Omental fat pad (tissue), 4 donors: ENCODE results near the gene BCR. TPM values are rescaled to one million over a fixed set of nuclear protein-coding genes. Genes with fewer than 3 reads are reported as not detected.
A peak's percentile ranks its signal among the peaks of the same experiment; 100 is the strongest.

Experiments used
- ATAC-seq: fragments of 150-250 bp; one replicate; pipeline ENCODE4 v1.9.1; 2016; ENCODE audit warnings: mild to moderate bottlenecking, moderate library complexity; ENCODE audit not compliant: low FRiP score
- DNase-seq: peaks from one replicate; pipeline ENCODE4 v3.0.0-alpha.2; 2019; ENCODE audit warnings: low spot score
- total RNA-seq, 4 donors: library from RNA; depleted of rRNA; stranded (reverse); fragments of >200 nt; gene quantifications; one replicate each; pipeline ENCODE4 v1.1.0, GENCODE V29; 2016
- TF ChIP-seq, protein P1 (sequence below), 3 donors: fragments of 450-650 bp; IDR thresholded peaks; one replicate each; pipeline ENCODE4 v1.5.1; 2016 to 2017; ENCODE audit warnings: antibody characterized with exemption in 3 of 3, mild to moderate bottlenecking in 3 of 3, moderate library complexity in 2 of 3

BCR gene
- total RNA-seq, 4 donors from 2014 or later, result 34.8 to 128 (median 51.4) TPM

DNA sequence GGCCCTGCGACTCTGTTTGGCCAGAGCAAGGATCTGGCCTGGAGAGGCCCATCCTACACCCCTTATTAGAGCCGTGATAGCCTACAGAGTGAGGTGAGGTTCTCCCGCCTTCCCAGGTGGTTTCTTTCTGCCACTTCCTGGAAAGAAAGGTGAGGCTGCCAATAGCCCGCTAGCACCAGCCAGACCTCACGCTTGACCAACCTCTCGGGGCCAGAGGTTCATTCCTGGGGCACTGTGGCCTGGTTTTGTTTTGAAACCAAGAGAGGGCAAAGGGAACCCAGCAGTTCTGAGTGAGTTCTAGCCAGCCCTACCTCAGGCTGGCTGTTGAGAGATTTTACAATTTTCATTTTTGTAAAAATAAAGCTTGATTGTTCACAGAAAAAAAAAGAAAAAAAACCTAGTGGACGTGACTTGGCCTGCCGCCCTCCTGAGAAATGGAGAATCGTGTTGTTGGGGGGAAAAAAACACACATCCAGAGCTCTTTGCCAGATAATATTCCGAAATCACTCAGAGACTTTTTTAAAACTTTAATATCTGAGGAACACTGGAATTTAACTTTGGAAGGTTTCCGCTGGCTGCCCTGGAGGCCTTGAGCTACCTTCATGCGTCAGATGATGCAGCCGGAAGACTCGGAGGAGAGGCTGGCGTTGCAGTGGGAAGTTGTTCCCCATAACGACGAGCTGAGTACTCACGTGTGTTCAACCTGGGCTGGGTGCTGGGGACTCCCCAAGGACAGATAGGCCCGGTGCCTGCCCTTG is 84.5 kb downstream of the BCR start:
- peak; percentile 28 for ATAC-seq
- TF ChIP-seq, protein P1, sequence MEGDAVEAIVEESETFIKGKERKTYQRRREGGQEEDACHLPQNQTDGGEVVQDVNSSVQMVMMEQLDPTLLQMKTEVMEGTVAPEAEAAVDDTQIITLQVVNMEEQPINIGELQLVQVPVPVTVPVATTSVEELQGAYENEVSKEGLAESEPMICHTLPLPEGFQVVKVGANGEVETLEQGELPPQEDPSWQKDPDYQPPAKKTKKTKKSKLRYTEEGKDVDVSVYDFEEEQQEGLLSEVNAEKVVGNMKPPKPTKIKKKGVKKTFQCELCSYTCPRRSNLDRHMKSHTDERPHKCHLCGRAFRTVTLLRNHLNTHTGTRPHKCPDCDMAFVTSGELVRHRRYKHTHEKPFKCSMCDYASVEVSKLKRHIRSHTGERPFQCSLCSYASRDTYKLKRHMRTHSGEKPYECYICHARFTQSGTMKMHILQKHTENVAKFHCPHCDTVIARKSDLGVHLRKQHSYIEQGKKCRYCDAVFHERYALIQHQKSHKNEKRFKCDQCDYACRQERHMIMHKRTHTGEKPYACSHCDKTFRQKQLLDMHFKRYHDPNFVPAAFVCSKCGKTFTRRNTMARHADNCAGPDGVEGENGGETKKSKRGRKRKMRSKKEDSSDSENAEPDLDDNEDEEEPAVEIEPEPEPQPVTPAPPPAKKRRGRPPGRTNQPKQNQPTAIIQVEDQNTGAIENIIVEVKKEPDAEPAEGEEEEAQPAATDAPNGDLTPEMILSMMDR (IDR thresholded peaks at IDR 0.05), result no peak
- no peak for DNase-seq

DNA sequence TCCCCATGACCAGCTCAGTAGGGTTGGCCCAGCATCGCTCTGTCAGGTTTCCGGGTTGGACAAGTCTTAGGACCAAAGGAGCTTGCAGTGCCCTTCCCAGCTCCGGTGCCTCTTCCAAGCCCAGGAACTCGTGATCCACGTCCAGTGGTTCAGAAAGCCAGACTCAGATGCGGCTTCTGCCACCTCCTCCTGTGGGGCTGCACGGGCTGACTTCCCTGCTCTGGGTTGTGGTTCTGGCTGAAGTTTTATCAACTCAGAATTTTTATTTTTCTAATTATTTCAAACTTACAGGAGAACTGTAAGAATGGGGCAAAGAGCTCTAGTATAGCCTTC is 85.0 kb downstream of the BCR start:
- TF ChIP-seq, protein P1 (IDR thresholded peaks at IDR 0.05), result no peak
- ATAC-seq, result no peak

DNA sequence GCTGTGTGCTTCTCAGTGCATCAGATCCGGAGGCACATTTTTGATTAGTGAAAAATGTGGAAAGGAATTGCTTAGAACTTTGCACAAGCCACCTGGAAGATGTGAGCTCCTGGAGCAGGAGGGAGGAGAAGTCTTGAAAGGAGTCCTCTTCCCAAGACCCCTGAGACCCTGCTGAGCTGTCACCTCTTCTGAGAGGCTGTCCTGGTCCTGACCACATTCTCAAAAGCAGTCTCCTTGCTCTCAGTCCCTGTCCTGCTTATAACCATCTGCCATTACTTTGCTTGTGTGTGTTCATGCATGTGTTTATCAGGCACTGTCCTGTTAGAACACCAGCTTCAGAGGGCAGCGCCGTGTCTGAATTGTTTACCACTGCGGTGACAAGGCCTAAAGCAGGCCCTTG is 86.5 kb downstream of the BCR start:
- DNase-seq, result no peak
- no peak for ATAC-seq
- TF ChIP-seq, protein P1 (IDR thresholded peaks at IDR 0.05), result no peak

More for the DNA sequence above, 85.0 kb downstream of the BCR start:
- DNase-seq, result no peak

DNA sequence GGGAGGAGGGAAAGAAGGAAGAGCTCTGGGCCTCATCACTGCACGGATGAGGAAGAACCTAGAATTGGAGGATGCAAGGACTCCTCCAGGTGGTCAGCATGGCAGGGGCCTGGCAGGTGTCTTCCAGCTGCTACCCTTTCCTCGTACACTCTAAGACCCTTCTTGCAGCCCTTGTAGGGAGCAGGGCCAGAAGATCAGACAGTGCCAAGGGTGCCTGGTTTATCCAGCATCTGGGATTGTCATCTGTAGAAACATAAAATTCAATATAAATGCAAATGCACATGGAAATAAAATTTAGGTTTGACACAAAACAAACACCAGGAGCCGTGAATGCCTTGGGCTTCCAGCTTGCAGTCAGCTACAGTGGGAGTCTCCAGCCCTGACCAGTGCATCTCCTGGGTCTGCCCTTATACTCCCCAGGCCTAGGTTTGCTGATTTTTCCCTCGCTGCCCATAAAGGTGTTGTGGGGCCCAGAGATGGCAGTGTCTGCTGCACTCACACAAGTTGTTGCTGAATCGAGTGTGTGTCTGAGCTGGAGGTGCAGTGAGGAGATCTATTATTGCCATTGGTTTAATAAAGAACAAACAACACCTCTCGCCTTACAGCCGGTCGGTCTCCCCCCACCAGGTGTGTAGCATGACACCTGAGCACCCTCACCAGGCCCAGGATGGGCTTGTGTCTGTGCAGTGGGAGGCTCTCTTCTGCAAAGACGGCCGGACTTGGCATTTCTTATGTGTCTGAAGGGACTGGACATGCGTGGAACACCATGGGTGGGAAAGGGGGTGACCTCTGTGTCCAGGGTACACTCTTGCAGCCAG is 87.1 kb downstream of the BCR start:
- TF ChIP-seq, protein P1 (IDR thresholded peaks at IDR 0.05), result no peak
- DNase-seq (no peak), ATAC-seq (no peak)

DNA sequence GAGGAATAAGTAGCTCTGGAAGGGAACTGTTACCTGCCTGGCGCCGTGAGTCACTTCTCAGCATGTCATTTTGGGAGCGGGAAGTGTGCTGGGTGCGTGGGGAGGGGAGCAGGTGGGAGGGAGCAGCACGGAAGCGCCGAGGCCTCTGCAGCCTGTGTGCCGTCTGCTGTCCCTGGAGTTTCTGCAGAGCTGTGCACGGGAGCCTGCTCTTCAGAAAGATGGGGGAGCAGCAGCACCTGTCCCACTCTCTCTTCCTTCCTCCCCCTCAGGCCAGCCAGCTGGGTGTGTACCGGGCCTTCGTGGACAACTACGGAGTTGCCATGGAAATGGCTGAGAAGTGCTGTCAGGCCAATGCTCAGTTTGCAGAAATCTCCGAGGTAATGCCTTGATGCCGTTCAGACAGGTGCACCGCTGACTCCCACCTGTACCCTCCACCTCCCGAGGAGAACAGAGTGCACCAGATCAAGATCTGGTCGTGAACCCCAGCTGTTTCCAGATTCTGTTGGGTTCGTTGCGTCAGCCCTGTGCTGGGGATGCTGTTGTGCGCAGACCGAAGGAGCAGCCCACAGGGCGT is 87.9 kb downstream of the BCR start:
- no peak for DNase-seq
- TF ChIP-seq, protein P1 (IDR thresholded peaks at IDR 0.05), result no peak
- ATAC-seq, result no peak

DNA sequence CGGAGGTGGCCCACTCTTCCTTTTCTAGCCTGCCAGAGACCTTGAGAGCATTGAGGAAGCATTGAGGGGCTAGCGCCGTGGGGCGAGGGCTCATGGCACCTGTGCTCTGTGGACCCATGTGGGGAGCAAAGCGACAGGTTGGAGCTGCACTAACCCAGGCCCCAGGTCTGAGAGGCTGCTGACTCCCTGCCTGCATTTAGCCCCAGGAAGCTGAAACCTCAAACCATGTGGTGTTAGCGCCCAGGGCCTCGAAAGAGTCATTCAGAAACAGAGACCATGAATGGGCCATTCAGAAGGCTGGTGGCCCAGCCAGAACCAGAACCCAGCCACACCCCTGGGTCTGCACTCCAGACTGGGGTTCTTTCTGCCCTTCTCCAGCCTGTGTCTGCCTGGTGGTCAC is 88.6 kb downstream of the BCR start:
- ATAC-seq, result no peak
- TF ChIP-seq, protein P1 (IDR thresholded peaks at IDR 0.05), result no peak
- DNase-seq, result no peak
